Transverse colon (tissue), 4 donors: ENCODE data around the gene TACC2. TPM values are rescaled to one million over a fixed set of nuclear protein-coding genes. Genes with fewer than 3 reads are reported as not detected.

Source experiments
- DNase-seq: peaks from one replicate; pipeline ENCODE4 v3.0.0-alpha.2; 2019
- H3K27ac ChIP-seq, 4 donors: fragments of 200-600 bp; sonication (generic); 2 replicates each; pipeline ENCODE4 v1.5.1; 2016 to 2018; ENCODE audit warnings: inconsistent platforms in 4 of 4
- H3K27me3 ChIP-seq: fragments of 200-600 bp; sonication (generic); 2 replicates; pipeline ENCODE4 v1.5.1; 2017; ENCODE audit warnings: inconsistent platforms
- H3K36me3 ChIP-seq, 4 donors: fragments of 200-600 bp; sonication (generic); 2 replicates each; pipeline ENCODE4 v1.5.1; 2017 to 2019; ENCODE audit warnings: inconsistent platforms in 4 of 4
- H3K4me1 ChIP-seq, 4 donors: fragments of 200-600 bp; sonication (generic); 2 replicates each; pipeline ENCODE4 v1.5.1; 2017 to 2020; ENCODE audit warnings: inconsistent platforms in 4 of 4
- H3K4me3 ChIP-seq, 4 donors: fragments of 200-600 bp; sonication (generic); 1 replicate in 1 of 4; 2 replicates in 3 of 4; pipeline versions ENCODE4 v1.5.1 to v1.6.1; 2017 to 2019; ENCODE audit warnings: inconsistent platforms in 4 of 4
- H3K9me3 ChIP-seq, 2 donors: fragments of 200-600 bp; sonication (generic); 2 replicates each; pipeline ENCODE4 v1.5.1; 2017 to 2019; ENCODE audit warnings: inconsistent platforms in 2 of 2
- CTCF ChIP-seq, 5 experiments: fragments of 200-600 bp in 3 of 5; fragments of 450-650 bp in 2 of 5; sonication (generic) in 3 of 5; IDR thresholded peaks; 1 replicate in 2 of 5; 2 replicates in 3 of 5; pipeline ENCODE4 v1.5.1; 2016 to 2017; ENCODE audit warnings: antibody characterized with exemption in 5 of 5, inconsistent platforms in 3 of 5, mild to moderate bottlenecking in 2 of 5, moderate library complexity in 1 of 5
- EP300 ChIP-seq: sonication (generic); formaldehyde crosslinking; IDR thresholded peaks from one replicate; pipeline ENCODE4 v1.6.1; 2017; ENCODE audit warnings: antibody characterized with exemption, low read depth
- POLR2A ChIP-seq: fragments of 450-650 bp; IDR thresholded peaks from one replicate; pipeline ENCODE4 v1.6.1; 2016; ENCODE audit warnings: antibody characterized with exemption, mild to moderate bottlenecking, moderate library complexity
- POLR2AphosphoS5 ChIP-seq, 3 donors: sonication (generic); formaldehyde crosslinking; IDR thresholded peaks; one replicate each; pipeline ENCODE4 v1.6.1; 2016; ENCODE audit warnings: antibody characterized with exemption in 3 of 3
- WGBS, 2 donors: methylation state at CpG; one replicate each; pipeline ENCODE4 v1.1.5; 2018; ENCODE audit warnings: low coverage in 1 of 2; 5-methylcytosine and 5-hydroxymethylcytosine counted together
- in situ Hi-C, 4 donors: fragments of 200-750 bp; cut with MboI; loops; one replicate each; pipeline versions ENCODE4 v1.15.0 to v1.15.1; 2017; ENCODE audit warnings: low sequenced_read_pairs in 3 of 4, low pct_ligation_motif_present in 1 of 4, low pct_unique_long_range_greater_than_20kb in 1 of 4
- intact Hi-C: fragments of 100-400 bp; cut with DNase I; formaldehyde crosslinking; loops from one replicate; pipeline ENCODE4 v1.15.1; 2023; ENCODE audit warnings: low total_unique reads
- total RNA-seq, 4 donors: library from RNA; depleted of rRNA; stranded (reverse); fragments of >200 nt; gene quantifications; one replicate each; pipeline ENCODE4 v1.1.0, GENCODE V29; 2016

The TACC2 gene
- total RNA-seq, 4 donors from 2014 or later: 65.9 to 178 (median 101) TPM

GRCh38 chr10:122181876-122182275, 192.9 kb downstream of the TACC2 start:
- in situ Hi-C loops: no loop called here
- no peak overlapping the region for H3K4me3 ChIP-seq
- intact Hi-C loops: no loop called here

GRCh38 chr10:122182308-122182707, 193.3 kb downstream of the TACC2 start:
- no peaks in the 10 kb centered on the region for H3K27me3 ChIP-seq
- no peak overlapping the region for H3K4me3 ChIP-seq
- no peaks in the 10 kb centered on the region for H3K9me3 ChIP-seq
- H3K36me3 ChIP-seq: no peaks in the 10 kb centered on the region
- intact Hi-C loops (no loop called here), in situ Hi-C loops (no loop called here)
- H3K27ac ChIP-seq: no peak overlapping the region
- H3K4me1 ChIP-seq: peaks cover 0 to 14% (median 2%) of the 10 kb centered on the region in 4 donors
- DNase-seq: no peak
- TF ChIP-seq CTCF (IDR thresholded peaks at IDR 0.05) (no peak), POLR2AphosphoS5 (IDR thresholded peaks at IDR 0.05) (no peak), POLR2A (no peak)
- WGBS, 2 donors: 62 to 93% methylated on average over 4 to 6 of the region's 6 CpGs

More at GRCh38 chr10:122181876-122182275, 192.9 kb downstream of the TACC2 start:
- WGBS, 2 donors: 0 to 40% methylated on average over 2 to 4 of the region's 4 CpGs
- no peaks in the 10 kb centered on the region for H3K27me3 ChIP-seq
- peaks cover 0 to 14% (median 2%) of the 10 kb centered on the region in 4 donors for H3K4me1 ChIP-seq
- DNase-seq: no peak
- TF ChIP-seq CTCF (IDR thresholded peaks at IDR 0.05) (no peak), POLR2AphosphoS5 (IDR thresholded peaks at IDR 0.05) (no peak), EP300 (no peak), POLR2A (no peak)
- no peaks in the 10 kb centered on the region for H3K36me3 ChIP-seq
- no peak overlapping the region for H3K27ac ChIP-seq
- H3K9me3 ChIP-seq: no peaks in the 10 kb centered on the region

GRCh38 chr10:122184254-122184653, 195.3 kb downstream of the TACC2 start:
- no peaks in the 10 kb centered on the region for H3K27me3 ChIP-seq
- WGBS, 2 donors: 79% methylated on average over 6 of the region's 6 CpGs; no CpG with 5 or more reads in 1 of the 2 donors
- no peak overlapping the region for H3K4me3 ChIP-seq
- H3K36me3 ChIP-seq: no peaks in the 10 kb centered on the region
- no peak overlapping the region for H3K27ac ChIP-seq
- intact Hi-C loops: no loop called here
- in situ Hi-C loops: no loop called here
- DNase-seq: no peak
- peaks cover 0 to 14% (median 2%) of the 10 kb centered on the region in 4 donors for H3K4me1 ChIP-seq
- no peaks in the 10 kb centered on the region for H3K9me3 ChIP-seq
- no peak for TF ChIP-seq POLR2A

GRCh38 chr10:122185643-122186042, 196.7 kb downstream of the TACC2 start:
- Histone ChIP-seq H3K9me3 (no peaks in the 10 kb centered on the region), H3K36me3 (no peaks in the 10 kb centered on the region), H3K27ac (no peak overlapping the region), H3K4me3 (no peak overlapping the region), H3K27me3 (no peaks in the 10 kb centered on the region), H3K4me1 (peaks cover 5 to 19% (median 9%) of the 10 kb centered on the region in 4 donors)
- TF ChIP-seq POLR2A (no peak), POLR2AphosphoS5 (IDR thresholded peaks at IDR 0.05) (no peak), EP300 (no peak), CTCF (IDR thresholded peaks at IDR 0.05) (no peak)
- in situ Hi-C loops: no loop called here
- DNase-seq: no peak
- WGBS, 2 donors: 89 to 93% methylated on average over 4 of the region's 4 CpGs
- intact Hi-C loops: no loop called here
